KG1 (cell line): Measurements from ENCODE around the gene DLEU7.
A peak's percentile ranks its signal among the peaks of the same experiment; 100 is the strongest.

Experiments used
- DNase-seq: peaks from one replicate; lab custom pipeline; 2025; lab: John Stamatoyannopoulos, UW

Gene DLEU7

GRCh38 chr13:50842990-50843256, 569 bp downstream of the DLEU7 start:
- DNase-seq = no peak

GRCh38 chr13:50842251-50842989, 1.1 kb downstream of the DLEU7 start:
- DNase-seq = no peak

GRCh38 chr13:50841786-50842185, 1.7 kb downstream of the DLEU7 start:
- DNase-seq = no peak

- DNase-seq = no peak
These were observed 3.2 kb downstream of the DLEU7 start for GRCh38 chr13:50840284-50840683.

- no peak for DNase-seq
These were observed 3.7 kb downstream of the DLEU7 start for GRCh38 chr13:50839828-50840227.

GRCh38 chr13:50838701-50839100, 4.8 kb downstream of the DLEU7 start:
- DNase-seq = no peak

GRCh38 chr13:50838031-50838430, 5.5 kb downstream of the DLEU7 start:
- no peak for DNase-seq

- DNase-seq = no peak
These were observed 12.0 kb downstream of the DLEU7 start for GRCh38 chr13:50831512-50831911.

- DNase-seq = no peak
These were observed 13.6 kb downstream of the DLEU7 start for GRCh38 chr13:50829896-50830295.

- DNase-seq = no peak
These were observed 14.3 kb downstream of the DLEU7 start for GRCh38 chr13:50829226-50829625.

- no peak for DNase-seq
These were observed 17.5 kb downstream of the DLEU7 start for GRCh38 chr13:50826035-50826434.

GRCh38 chr13:50812242-50812641, 31.2 kb downstream of the DLEU7 start:
- no peak for DNase-seq

GRCh38 chr13:50810998-50811397, 32.5 kb downstream of the DLEU7 start:
- peak; percentile 38 for DNase-seq

GRCh38 chr13:50810468-50810867, 33.0 kb downstream of the DLEU7 start:
- no peak for DNase-seq

GRCh38 chr13:50809133-50810090, 34.1 kb downstream of the DLEU7 start:
- DNase-seq = no peak

GRCh38 chr13:50805805-50806204, 37.7 kb downstream of the DLEU7 start:
- DNase-seq = no peak

- DNase-seq = peak; percentile 45
These were observed 42.2 kb downstream of the DLEU7 start for GRCh38 chr13:50801087-50801931.

- no peak for DNase-seq
These were observed 43.3 kb downstream of the DLEU7 start for GRCh38 chr13:50800091-50800739.

GRCh38 chr13:50798923-50799322, 44.6 kb downstream of the DLEU7 start:
- no peak for DNase-seq

GRCh38 chr13:50797091-50797490, 46.4 kb downstream of the DLEU7 start:
- no peak for DNase-seq

GRCh38 chr13:50796463-50796862, 47.0 kb downstream of the DLEU7 start:
- no peak for DNase-seq

GRCh38 chr13:50794226-50794625, 49.3 kb downstream of the DLEU7 start:
- DNase-seq = no peak
